Measurements from ENCODE around the gene ANKRD61.

GRCh38 chr7:6032167-6032566, 991 bp downstream of the ANKRD61 start:
- TF ChIP-seq CTCF (conservative IDR thresholded peaks at IDR 0.05; ENCODE audit: low read length), result no peak
- TF ChIP-seq EZH2phosphoT487 (IDR thresholded peaks at IDR 0.05; ENCODE audit: borderline replicate concordance), result no peak
